NCI-H774 (cell line): ENCODE measurements around the gene KRT39.

ENCODE experiments used
- DNase-seq: peaks from one replicate; lab custom pipeline; 2025; lab: John Stamatoyannopoulos, UW

Gene KRT39

GRCh38 chr17:40980596-40980995 is 13.8 kb upstream of the KRT39 start:
- DNase-seq, result no peak

GRCh38 chr17:40980117-40980516 is 13.4 kb upstream of the KRT39 start:
- no peak for DNase-seq

GRCh38 chr17:40978575-40979151 is 11.9 kb upstream of the KRT39 start:
- no peak for DNase-seq

- no peak for DNase-seq
Observed at GRCh38 chr17:40975516-40975915, 8.8 kb upstream of the KRT39 start.

- DNase-seq, result no peak
Observed at GRCh38 chr17:40974366-40974765, 7.6 kb upstream of the KRT39 start.

- no peak for DNase-seq
Observed at GRCh38 chr17:40967582-40967981, 834 bp upstream of the KRT39 start.

GRCh38 chr17:40963838-40964237 is 2.9 kb downstream of the KRT39 start:
- DNase-seq, result no peak

GRCh38 chr17:40962059-40962561 is 4.6 kb downstream of the KRT39 start:
- DNase-seq, result no peak

GRCh38 chr17:40961591-40961990 is 5.2 kb downstream of the KRT39 start:
- no peak for DNase-seq

GRCh38 chr17:40960144-40960543 is 6.6 kb downstream of the KRT39 start:
- no peak for DNase-seq

GRCh38 chr17:40958086-40958953 is 8.4 kb downstream of the KRT39 start:
- DNase-seq, result peak; percentile 22

GRCh38 chr17:40956401-40957254 is 10.1 kb downstream of the KRT39 start:
- no peak for DNase-seq

GRCh38 chr17:40953881-40954280 is 12.9 kb downstream of the KRT39 start:
- DNase-seq, result no peak

GRCh38 chr17:40952661-40953060 is 14.1 kb downstream of the KRT39 start:
- DNase-seq, result no peak

- DNase-seq, result no peak
Observed at GRCh38 chr17:40952154-40952553, 14.6 kb downstream of the KRT39 start.

- no peak for DNase-seq
Observed at GRCh38 chr17:40951011-40951622, 15.6 kb downstream of the KRT39 start.

GRCh38 chr17:40950176-40950575 is 16.6 kb downstream of the KRT39 start:
- peak; percentile 9 for DNase-seq

- peak; percentile 20 for DNase-seq
Observed at GRCh38 chr17:40949418-40949817, 17.3 kb downstream of the KRT39 start.

- DNase-seq, result no peak
Observed at GRCh38 chr17:40947929-40948328, 18.8 kb downstream of the KRT39 start.

GRCh38 chr17:40945414-40945813 is 21.3 kb downstream of the KRT39 start:
- DNase-seq, result no peak

GRCh38 chr17:40944531-40944930 is 22.2 kb downstream of the KRT39 start:
- no peak for DNase-seq

GRCh38 chr17:40942553-40942952 is 24.2 kb downstream of the KRT39 start:
- no peak for DNase-seq
